GM19468 (cell line): ENCODE measurements around the gene GNAI2.

Experiments
- ATAC-seq: cut with Tn5 transposase; IDR thresholded peaks from one replicate; pipeline ENCODE4 v1.9.1; 2021; ENCODE audit warnings: mild to moderate bottlenecking, moderate library complexity, moderate number of reproducible peaks; ENCODE audit not compliant: unreplicated experiment; ENCODE audit errors: extremely low read depth

Gene GNAI2

GRCh38 chr3:50293079-50293801 is 57.2 kb downstream of the GNAI2 start:
- ATAC-seq: no peak

GRCh38 chr3:50294089-50294488 is 58.1 kb downstream of the GNAI2 start:
- ATAC-seq: no peak

- no peak for ATAC-seq
These were observed 58.7 kb downstream of the GNAI2 start for GRCh38 chr3:50294492-50295403.

GRCh38 chr3:50295553-50296431 is 59.8 kb downstream of the GNAI2 start:
- ATAC-seq: no peak

- ATAC-seq: no peak
These were observed 60.8 kb downstream of the GNAI2 start for GRCh38 chr3:50296721-50297383.

- ATAC-seq: no peak
These were observed 61.4 kb downstream of the GNAI2 start for GRCh38 chr3:50297384-50297775.

GRCh38 chr3:50297896-50298725 is 62.1 kb downstream of the GNAI2 start:
- ATAC-seq: no peak

GRCh38 chr3:50298836-50299637 is 63.0 kb downstream of the GNAI2 start, which contains the start of the genes HYAL3 and NAA80:
Gene HYAL3, minus strand, starts transcription at chr3:50299405. Its CDS starts 3,803 bp downstream, at chr3:50295602.
Gene NAA80, minus strand, starts transcription at chr3:50299405. Its CDS starts 1,942 bp downstream, at chr3:50297463.
- ATAC-seq: peak; percentile 69

GRCh38 chr3:50299638-50299928 is 63.6 kb downstream of the GNAI2 start:
- no peak for ATAC-seq

GRCh38 chr3:50299929-50300680 is 64.1 kb downstream of the GNAI2 start:
- ATAC-seq: no peak

GRCh38 chr3:50300681-50301254 is 64.8 kb downstream of the GNAI2 start:
- no peak for ATAC-seq

GRCh38 chr3:50302095-50303012 is 66.3 kb downstream of the GNAI2 start:
- no peak for ATAC-seq

GRCh38 chr3:50303013-50303815 is 67.2 kb downstream of the GNAI2 start, which contains the start of gene HYAL1:
Gene HYAL1, minus strand, starts transcription at chr3:50303574. Its CDS starts 618 bp downstream, at chr3:50302956.
- ATAC-seq: no peak

GRCh38 chr3:50304601-50305000 is 68.6 kb downstream of the GNAI2 start:
- no peak for ATAC-seq
